A204.1 (cell line): ENCODE data around the gene CTIF.
"Not testable (repeated sequence)": the region's sequence is repeated elsewhere in the genome, so short reads cannot be mapped to it uniquely, and the experiment has no call there.

ENCODE experiments used
- FAIRE-seq: peaks from 2 replicates; lab custom pipeline; 2012; peaks lifted over from hg19 to GRCh38; lab: Jason Lieb, UNC

The CTIF gene

DNA sequence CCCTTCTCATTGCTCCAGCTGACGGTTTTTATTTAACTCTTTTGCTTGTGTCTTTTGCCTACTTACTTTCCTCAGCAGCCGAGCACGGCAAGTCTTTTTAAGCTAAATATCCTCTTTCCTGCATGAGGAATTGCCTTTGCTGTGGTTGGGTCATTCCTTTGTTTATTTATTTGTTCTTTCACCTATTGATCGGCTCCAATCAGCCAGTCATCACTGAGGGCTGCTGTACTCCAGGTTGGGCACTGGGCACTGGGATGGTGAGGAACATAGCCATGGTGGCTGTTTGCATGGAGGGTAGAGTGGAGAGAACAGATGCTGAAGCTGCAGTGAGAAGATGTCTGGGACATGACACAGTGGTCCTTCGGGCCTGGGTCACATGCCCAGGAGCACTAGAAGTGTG is 105.2 kb downstream of the CTIF start:
- no peak for FAIRE-seq

DNA sequence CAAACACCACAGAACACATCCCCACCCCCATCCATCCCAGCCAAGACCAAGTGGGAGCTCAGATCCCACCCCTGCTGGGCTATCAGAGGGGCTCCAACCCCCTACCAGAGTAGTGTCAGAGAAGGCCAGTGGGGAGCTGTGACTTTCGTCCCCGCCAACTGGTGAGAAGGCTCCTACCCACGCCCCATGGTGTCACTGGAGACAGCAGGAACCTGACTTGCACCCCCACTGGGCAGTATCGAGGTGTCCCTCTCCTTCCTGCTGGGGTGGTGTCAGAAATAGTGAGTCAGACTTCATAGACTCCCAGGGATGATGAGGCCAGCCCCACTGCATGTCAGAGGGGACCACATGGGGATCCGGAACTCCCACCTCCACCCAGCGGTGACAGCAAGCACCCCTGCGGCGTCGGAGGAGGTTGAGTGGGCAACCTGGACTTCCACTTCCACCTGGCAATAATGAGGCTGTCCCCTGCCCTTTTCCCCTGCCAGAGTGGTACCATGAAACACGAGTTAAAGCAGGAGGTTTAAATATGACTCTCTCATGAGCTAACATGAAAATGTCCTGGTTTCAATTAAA is 106.7 kb downstream of the CTIF start:
- FAIRE-seq, result no peak

DNA sequence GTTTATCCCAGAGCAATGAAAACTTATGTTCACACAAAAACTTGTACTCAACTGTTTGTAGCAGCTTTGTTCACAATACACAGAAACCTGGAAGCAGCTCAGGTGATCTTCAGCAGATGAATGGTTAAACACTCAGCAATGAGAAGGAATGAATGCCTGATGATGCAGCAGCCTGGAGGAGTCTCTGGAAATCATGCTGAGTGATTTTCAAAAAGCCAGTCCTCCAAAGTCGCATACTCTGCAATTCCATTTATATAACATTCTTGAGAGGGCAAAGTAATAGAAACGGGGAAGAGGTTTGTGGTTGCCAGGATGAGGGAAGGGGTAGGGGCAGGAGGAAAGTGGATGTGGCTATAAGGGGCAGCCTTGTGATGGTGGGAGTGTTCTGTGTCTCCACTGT is 108.1 kb downstream of the CTIF start:
- FAIRE-seq, result no peak

DNA sequence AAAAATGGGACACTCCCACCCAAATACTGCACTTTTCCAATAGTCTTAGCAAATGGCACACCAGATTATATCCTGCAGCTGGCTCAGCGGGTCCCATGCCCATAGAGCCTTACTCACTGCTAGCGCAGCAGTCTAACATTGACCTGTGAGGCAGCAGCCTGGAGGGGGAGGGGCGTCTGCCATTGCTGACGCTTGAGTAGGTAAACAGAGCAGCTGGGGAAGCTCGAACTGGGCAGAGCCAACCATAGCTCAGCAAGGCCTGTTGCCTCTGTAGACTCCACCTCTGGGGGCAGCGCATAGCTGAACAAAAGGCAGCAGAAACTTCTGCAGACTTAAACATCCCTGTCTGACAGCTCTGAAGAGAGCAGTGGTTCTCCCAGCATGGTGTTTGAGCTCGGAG is 110.4 kb downstream of the CTIF start:
- no peak for FAIRE-seq

DNA sequence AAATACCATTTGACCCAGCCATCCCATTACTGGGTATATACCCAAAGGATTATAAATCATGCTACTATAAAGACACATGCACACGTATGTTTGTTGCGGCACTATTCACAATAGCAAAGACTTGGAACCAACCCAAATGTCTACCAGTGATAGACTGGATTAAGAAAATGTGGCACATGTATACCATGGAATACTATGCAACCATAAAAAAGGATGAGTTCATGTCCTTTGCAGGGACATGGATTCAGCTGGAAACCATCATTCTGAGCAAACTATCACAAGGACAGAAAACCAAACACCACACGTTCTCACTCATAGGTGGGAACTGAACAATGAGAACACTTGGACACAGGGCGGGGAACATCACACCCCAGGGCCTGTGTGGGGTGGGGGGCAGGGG is 115.8 kb downstream of the CTIF start:
- not testable (repeated sequence) for FAIRE-seq

DNA sequence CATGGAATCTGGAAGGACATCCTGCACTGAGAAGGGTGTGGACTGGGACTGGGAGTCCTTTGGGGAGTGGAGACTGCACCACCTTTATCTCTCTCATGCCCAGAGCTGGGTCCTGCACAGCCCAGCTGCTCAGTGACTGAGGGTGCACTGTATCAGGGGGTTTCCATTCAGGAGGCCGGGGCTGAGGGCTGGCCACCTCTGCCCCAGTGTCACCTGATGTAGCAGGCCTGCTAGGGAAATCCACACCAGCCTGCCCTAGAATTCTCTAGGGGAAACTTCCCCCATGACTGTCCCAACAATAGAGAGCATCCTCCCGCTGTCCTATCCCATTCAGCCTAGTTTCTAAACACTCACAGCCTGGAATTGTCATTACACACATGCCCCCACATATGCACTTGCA is 116.7 kb downstream of the CTIF start:
- no peak for FAIRE-seq

DNA sequence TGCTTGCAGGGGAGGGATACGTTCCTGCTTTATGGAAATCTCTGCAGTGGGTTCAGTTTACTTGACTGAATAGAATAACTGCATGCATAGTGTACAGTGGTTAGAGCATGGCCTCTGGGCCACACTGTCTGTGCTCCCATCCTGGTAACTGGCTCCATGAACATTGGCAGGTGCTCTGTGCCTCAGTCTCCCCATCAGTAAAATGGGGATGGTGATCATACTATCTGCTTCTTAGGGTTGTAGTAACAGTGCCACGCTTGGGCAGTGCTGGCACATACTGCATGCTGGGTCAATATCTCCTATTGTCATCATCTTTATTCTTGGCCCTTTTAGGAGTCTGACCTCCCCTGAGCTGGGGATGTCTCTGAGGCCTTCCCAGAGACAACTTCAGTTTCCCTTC is 117.3 kb downstream of the CTIF start:
- FAIRE-seq, result no peak

DNA sequence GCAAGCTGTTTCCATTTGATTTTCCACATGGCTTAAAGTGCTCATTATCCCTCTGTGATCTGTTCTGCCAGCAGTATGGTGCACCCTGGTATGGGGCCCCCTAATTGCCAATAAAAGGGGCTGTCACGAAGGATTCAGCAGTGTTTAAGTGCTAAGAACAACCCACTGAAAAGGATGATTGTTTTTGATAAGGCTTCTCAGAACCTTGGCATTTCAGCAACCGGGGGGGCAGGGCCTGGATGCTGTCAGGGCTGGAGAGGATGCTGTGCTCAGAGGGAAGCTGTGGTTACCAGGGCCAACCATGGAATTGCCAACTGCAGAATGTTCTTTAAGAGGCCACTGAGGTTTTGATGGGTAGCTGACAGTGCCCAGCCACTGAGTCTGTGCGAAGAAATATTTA is 117.8 kb downstream of the CTIF start:
- no peak for FAIRE-seq

DNA sequence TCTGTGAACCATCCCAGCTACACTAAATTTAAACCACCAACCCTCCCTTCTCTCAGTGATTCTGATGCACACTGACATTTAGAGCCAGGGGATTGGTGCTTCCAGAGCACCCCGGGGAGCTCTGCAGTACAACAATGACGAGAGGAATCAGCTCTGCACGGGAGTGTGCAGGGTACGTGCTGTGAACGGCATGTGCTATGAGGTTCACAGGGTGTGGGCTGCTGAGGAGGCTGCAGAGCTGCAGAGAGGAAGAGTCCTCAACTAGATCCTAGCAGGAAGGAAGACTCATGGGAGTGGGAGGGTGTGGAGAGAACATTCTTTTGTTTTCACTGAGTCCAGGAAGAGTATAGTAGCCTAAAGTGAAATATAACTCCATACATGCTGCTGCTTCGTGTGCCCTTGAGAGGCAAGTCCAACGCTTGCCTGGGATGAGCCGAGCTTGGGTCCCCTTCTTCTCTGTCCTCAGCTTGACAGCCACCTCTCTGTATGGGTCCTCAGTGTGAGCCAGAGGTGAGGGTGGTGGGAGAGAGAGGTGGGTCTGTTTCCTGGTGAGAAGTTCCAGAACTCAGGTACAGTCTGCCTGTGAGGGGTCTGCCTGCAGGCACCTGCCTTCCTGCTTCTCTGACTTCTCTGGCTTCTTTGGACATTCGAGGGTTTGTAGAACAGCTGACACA is 118.8 kb downstream of the CTIF start:
- no peak for FAIRE-seq

DNA sequence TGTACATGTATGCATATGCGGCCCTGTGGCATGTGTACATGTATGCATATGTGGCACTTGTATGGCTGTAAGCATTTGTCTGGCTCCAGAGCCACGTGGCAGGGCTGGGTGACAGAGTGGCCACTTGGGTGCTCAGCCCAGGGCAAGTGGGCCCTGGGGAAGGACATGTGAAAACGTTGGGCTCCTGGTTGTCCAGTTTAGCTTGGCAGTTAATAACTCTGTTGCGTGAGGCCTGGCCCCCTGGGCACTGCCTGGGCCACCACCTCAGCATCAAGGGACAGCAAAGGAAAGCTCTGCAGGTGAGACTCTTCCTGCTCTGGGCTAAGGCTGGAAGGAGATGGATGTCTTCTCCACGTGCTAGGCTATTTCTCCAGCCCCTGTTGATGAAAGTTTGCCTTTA is 119.9 kb downstream of the CTIF start:
- FAIRE-seq, result no peak

DNA sequence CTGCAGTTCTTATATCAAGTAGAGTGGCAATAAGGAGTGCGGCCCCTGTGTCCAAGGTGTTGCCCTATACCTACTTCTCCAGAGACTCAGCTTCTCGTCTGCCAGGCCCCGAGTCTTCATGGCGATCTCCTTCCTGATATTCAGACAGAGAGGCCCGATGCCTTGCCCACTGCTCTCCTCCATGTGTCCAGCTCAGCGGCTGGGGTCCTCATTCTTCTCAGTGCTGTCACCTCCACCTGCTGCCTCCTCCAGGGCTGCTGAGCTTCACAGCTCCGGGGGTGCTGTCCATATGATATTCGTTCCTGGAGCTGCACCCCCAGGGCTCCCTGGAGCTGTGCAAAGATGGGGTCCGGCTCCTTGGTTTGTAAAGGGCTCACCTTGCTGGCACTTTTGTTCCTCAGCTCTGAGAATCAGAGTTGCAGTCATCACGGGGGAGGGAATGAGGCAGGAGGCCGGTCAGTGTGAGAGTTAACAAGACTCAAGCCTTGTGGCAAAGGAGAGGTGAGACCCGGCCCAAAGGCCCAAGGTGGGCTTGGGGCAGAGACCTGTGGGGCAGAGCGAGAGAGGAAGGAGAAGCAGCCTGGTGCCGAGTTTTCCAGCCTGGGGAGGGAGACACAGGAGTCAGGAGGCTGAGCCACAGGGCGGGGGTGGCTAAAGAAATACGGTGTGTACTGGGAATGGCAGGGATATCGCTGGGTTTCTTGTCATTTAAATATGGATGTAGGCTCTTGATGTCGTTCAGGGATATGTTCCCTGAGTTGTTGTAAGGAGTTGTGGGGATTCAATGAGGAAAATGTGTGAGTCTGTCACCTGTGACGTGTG is 120.6 kb downstream of the CTIF start:
- no peak for FAIRE-seq

DNA sequence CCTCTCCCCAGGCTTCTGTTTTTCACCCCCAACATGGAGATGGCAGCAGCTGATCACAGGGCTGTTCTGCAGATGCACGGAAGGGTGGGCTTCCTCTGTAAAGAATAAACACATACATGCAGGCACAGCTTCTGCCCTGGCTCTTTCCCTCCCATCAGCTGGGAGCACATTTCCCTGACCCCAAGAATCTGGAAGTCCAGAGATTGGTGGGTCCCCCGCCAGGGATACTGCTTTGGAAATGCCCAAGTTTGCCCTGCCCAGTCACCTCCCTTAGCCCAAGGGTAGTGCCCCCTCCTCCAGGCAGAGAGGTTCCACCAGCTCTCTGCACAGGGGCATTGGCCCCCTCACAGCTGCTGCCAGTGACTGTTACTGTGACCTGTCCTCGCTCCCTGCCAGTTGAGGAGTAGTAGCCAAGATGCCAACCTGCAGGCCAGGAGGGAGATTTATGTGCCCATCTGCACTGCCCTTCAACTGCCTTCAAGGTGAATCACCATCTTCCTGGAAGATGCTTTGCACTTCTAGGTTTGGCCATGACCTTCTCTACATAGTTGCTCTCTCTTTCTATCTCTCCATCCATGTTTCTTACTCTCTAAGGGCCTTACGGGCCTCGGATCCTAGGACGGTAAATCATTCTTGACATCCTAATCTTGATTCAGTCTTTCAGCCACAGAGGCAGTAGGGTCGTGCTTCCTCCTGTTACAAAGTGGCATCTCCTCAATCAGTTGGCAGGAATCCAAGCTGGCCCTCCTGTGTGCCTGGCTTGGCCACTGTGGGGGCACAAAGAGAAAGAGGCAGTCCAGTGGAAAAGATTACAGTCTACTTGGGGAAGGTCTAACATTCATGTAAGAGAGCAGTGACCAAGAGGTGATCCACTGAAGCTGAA is 121.8 kb downstream of the CTIF start:
- FAIRE-seq, result no peak

DNA sequence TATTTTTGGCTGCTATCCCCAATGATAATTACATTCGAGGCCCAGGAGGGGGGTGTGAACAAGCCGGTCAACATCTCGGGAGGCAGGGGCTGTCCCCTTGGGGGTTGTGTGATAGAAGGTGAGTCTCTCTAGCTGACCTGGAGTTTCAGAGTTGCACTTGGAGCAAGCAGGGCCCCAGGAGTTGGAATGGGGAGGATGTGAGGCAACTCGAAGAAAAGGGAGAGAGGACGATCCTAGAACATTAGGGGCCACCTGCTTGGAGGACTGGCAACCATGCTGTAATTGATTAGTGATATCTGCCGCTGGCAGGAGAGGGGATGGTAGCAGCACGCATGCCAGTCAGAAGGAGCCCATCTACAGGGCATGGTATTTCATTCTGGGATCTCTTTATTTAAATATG is 122.6 kb downstream of the CTIF start:
- no peak for FAIRE-seq

DNA sequence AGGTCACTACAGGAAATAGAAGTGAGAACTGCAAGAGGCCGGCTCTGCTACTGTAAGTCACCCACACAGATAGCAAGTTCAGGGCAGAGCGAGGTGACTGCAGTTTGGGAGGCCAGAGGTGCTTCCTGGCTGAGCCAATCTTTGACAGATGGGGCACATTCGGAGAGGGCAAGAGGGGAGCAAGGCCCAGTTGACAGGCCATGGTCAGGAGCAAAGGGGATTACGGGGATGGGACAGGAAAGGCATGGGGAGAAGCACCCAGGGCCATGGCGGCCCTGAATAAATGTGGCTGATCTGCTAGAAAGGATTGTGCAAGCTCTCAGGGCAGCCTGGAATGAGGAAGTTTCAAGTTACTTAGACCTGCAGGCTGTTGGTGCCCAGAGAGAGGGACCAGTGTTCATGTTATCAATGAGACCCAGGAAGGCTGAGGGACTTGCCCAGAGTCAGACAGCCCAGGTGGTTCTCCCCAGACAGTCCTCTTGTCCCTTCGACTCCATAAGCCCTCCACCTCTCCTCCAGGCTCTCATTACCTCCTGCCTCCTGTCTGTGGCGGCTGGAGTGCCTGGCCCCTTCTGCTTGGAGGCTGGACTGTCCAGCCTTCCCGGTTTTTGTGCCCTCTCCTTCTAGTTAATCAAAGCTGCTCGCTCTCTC is 123.3 kb downstream of the CTIF start:
- no peak for FAIRE-seq

DNA sequence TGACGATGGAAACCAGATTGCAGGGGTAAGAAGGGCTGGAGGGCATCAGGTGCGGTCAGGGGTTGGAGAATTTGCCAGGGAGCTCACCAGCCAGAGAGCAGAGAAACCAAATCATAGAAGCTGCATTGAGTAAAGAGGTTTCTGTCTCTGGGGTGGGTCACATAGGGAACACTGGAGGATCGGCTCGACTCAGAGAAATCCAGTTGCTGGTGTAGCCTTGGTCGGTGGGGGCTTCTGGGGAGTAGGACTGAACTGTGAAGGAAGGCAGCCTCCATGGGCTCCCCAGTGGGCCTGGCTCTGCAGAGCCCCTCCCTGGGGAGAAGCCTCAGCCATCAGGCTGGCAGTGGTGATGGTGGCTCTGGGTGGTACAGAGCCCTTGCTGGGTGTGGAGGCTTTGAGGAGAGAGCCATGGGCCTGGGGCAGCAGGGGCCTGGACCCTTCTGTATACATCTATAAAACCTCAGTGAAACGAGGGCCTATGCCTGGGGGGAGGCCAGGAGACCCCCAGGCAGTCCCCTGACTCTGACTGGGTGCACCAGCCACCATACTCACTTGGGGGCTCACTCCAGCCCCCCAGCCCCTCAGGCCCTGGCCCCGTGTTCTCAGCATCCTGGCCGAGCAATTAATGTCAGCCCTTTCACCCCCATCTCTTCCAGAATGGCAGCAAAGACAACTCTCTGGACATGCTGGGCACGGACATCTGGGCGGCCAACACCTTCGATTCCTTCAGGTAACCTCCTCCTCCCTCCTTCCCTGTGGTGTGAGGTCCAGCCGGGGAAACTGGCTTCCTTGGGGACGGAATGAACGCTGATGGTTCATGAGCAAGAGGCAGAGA is 124.5 kb downstream of the CTIF start:
- no peak for FAIRE-seq

DNA sequence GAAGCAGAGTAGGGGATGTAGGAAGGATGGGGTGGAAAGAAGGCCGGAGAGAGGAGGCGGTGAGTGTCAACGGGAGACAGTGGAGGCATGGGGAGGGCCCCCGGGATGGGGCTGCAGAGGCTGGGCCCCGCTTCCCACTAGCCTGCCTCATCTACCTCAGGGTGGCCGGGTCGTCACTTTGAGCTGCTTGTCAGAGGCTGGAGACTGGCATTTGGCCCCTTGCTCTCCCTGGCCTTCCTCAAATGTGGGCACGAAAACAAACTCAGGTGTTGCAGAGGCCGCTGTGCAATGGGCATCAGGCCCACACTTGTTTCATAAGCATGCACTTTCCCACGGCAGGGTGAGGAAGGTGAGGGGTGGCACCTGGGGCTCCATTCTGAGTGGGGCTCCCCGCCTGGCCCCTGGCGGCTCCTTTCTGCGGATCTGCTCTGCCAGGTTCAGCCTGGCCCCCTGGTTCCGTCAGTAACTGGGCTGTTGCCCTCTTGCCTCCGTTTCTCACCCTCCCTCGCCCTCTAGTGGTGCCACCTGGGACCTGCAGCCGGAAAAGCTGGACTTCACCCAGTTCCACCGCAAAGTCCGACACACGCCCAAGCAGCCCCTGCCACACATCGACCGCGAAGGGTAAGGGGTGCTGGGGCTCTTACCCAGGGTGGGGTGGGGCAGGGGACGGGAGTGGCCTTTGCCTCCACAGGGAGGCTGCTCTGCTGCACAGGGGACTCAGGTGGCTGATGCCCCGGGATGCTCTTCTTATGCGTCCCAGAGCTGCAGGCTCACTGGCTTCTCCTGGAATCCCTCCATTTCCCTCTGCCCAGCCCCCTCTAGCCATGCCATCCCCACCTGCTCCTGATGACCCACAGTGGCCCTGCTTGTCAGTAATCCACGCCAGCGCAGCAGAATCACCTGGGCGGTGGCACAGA is 125.4 kb downstream of the CTIF start:
- no peak for FAIRE-seq

DNA sequence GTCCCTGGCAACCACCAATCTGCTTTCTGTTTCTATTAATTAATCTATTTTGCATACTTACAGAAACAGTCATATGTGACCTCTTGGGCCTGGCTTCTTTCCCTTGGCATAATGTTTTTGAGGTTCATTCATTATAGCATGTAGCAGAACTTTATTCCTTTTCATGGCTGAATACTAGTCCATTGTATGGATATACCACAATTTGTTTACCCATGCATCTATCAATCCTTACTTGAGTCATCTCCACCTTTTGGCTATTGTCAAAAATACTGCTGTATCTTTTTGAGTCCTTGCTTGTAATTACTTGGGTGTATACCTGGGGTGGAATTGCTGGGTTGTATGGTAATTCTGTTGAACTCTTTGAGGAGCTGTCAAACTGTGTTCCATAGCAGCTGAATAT is 126.8 kb downstream of the CTIF start:
- FAIRE-seq, result no peak

DNA sequence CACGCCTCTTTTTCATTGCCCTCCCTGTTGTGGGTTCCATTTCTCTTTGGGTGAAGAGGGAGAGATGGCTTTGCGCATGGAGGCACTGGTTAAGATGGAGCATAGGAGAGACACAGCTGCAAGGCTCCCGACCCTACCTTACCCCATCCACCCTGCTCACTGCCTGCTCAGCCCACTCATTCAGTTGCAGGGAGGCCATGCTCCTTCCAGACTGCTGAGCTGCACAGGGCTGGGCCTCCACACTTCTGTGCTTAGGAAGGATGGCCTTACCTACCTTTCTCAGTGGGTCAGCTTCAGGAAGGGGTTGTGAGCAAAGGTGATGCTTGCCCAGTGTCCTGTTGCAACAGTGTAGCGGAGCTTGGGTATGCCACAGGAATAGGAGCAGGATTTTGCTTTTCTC is 127.8 kb downstream of the CTIF start:
- FAIRE-seq, result no peak

DNA sequence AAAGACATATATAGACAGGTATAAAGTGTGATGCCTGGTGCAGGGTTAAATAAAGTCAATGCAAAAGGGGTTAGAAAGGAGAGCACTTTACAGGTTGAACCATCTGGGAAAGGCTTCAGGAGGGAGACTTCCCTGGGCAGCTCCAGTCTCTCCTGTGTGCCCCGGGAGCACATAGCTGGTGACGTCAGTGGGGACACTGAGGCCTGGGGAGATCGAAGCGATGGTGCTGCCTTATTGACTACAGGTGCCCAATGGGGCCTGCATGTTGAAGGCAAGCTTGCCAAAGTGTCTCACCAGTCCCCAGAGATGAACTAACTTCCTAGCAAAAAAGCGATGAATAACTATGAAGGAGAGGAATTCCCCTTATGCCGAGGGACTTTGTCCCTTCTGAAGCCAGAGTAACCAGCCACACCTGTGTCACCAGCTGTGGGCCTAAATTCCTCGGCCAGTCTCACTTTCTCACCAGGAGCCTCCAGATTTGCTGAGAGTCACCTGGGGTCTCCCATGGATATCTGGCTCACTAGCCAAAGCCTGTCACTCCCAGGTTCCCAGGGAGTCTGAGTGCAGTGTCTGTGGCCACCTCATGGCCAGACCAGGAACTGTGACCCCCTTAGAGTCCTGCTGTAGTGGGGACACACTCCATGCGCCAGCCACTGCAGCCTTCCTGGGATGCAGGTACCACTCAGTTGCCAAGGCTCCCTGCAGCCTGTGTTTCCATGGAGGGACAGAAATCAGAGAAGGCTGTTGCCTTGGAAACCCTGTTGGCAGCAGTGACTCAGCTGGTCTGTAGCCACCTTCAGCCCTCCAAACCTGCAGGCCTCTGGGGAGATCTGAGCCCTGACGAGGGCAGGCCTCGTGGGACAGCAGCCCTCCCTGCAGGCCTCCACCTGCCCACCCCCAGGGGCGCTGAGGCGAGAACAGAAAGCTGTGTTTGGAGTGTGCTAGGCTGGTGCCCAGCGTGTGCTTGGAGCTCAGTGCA is 128.7 kb downstream of the CTIF start:
- no peak for FAIRE-seq
